ENCODE results near the gene FRAS1. TPM values are rescaled to one million over a fixed set of nuclear protein-coding genes. Genes with fewer than 3 reads are reported as not detected.

The FRAS1 gene
- total RNA-seq, 1 experiment from 2014 or later = 13.1 TPM

DNA sequence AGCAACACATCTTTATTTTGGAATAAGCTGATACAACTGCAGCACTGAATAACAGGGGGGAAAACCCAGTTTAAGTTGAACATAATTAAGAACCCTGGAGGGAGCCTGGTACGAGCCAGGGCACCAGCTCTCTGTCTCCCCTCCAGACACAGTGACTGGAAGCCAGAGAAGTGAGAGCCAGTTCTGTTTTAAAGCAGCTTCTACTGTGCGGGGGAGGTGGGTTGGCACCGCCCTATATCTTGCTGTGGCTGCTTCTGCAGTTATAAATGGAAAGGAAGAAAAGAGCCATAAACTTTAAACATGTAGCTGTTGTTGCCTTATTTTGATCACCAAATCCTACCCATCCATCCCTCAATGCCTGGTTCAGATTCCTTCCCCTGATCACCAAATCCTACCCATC, 286.6 kb downstream of the FRAS1 start:
- Histone ChIP-seq H3K4me1 (replicated peaks; ENCODE audit: insufficient read depth) (no peaks in the 10 kb centered on the region), H4K20me1 (ENCODE audit: insufficient read depth) (no peaks in the 10 kb centered on the region), H3K9me2 (ENCODE audit: insufficient read depth) (no peaks in the 10 kb centered on the region), H3K79me2 (ENCODE audit: low read depth) (no peaks in the 10 kb centered on the region), H2AFZ (no peak overlapping the region), H3K4me2 (no peak overlapping the region), H3K9me3 (ENCODE audit: insufficient read depth, low read depth) (no peaks in the 10 kb centered on the region), H3K4me3 (no peak overlapping the region), H3K27me3 (ENCODE audit: insufficient read depth, low read depth) (no peaks in the 10 kb centered on the region), H3K36me3 (ENCODE audit: low read depth) (no peaks in the 10 kb centered on the region), H3F3A (ENCODE audit: insufficient read depth, low read depth) (no peaks in the 10 kb centered on the region), H3K27ac (no peak overlapping the region)
- ChIA-PET CTCF (no interaction called here), POLR2A (ENCODE audit: unreplicated experiment) (no interaction called here)
- intact Hi-C loops (cut with micrococcal nuclease; ENCODE audit: unreplicated experiment) = no loop called here
- TF ChIP-seq EZH2 (IDR thresholded peaks at IDR 0.05; ENCODE audit: low read depth) = no peak
- TF ChIP-seq, protein P1, sequence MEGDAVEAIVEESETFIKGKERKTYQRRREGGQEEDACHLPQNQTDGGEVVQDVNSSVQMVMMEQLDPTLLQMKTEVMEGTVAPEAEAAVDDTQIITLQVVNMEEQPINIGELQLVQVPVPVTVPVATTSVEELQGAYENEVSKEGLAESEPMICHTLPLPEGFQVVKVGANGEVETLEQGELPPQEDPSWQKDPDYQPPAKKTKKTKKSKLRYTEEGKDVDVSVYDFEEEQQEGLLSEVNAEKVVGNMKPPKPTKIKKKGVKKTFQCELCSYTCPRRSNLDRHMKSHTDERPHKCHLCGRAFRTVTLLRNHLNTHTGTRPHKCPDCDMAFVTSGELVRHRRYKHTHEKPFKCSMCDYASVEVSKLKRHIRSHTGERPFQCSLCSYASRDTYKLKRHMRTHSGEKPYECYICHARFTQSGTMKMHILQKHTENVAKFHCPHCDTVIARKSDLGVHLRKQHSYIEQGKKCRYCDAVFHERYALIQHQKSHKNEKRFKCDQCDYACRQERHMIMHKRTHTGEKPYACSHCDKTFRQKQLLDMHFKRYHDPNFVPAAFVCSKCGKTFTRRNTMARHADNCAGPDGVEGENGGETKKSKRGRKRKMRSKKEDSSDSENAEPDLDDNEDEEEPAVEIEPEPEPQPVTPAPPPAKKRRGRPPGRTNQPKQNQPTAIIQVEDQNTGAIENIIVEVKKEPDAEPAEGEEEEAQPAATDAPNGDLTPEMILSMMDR (conservative IDR thresholded peaks at IDR 0.05) = no peak
- BruUV-seq (replicated peaks) = no TSS peak
- no peak for DNase-seq

DNA sequence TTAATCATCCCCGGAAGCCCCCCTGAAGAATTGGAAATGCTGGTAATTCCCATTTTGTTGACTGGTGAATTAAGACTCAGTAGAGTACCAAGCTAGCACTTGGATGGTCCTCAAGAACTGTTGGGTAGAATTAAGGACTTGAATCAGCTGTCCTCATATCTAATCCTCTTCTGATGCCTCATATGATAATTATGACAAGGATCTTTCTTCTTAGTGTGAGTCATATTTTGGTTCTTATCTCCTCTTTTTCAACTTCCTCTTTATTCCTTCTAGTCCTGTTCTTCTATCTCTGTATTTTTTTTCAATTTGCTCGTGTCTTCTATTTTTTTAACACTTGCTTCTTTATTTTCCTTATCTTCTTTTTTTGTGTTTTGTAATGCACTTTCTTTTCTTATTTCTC, 288.1 kb downstream of the FRAS1 start:
- no TSS peak for BruUV-seq (replicated peaks)
- no peak for TF ChIP-seq EZH2 (IDR thresholded peaks at IDR 0.05; ENCODE audit: low read depth)
- TF ChIP-seq, protein P1 (conservative IDR thresholded peaks at IDR 0.05) = no peak
- H3K4me2 ChIP-seq = no peak overlapping the region
- H3K36me3 ChIP-seq (ENCODE audit: low read depth) = no peaks in the 10 kb centered on the region
- H3K27ac ChIP-seq = no peak overlapping the region
- H3K9me3 ChIP-seq (ENCODE audit: insufficient read depth, low read depth) = no peaks in the 10 kb centered on the region
- H3K9me2 ChIP-seq (ENCODE audit: insufficient read depth) = no peaks in the 10 kb centered on the region
- POLR2A ChIA-PET (ENCODE audit: unreplicated experiment) = no interaction called here
- intact Hi-C loops (cut with micrococcal nuclease; ENCODE audit: unreplicated experiment) = no loop called here
- DNase-seq = no peak
- H2AFZ ChIP-seq = no peak overlapping the region
- H3K4me1 ChIP-seq (replicated peaks; ENCODE audit: insufficient read depth) = no peaks in the 10 kb centered on the region
- H3K79me2 ChIP-seq (ENCODE audit: low read depth) = no peaks in the 10 kb centered on the region
- CTCF ChIA-PET = no interaction called here
- H3K27me3 ChIP-seq (ENCODE audit: insufficient read depth, low read depth) = no peaks in the 10 kb centered on the region
- H3F3A ChIP-seq (ENCODE audit: insufficient read depth, low read depth) = no peaks in the 10 kb centered on the region
- no peak overlapping the region for H3K4me3 ChIP-seq
- no peaks in the 10 kb centered on the region for H4K20me1 ChIP-seq (ENCODE audit: insufficient read depth)

DNA sequence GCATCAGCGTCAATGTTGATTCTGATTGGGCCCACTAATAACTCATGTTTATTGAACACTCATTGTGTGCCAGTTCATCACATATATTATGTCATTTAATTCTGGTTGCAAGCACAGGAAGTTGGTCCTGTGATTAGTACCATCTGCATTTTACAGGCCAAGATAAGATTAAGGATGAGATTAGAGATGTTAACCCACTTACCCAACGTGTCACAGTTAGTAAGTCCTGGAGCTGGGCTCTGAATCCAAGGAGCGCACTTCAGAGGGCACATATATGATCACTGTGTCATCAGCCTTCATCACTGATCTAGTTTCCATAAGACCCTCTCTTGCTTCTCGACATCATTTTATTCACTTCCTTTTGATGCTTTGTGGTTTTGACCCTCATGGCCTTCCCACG, 289.1 kb downstream of the FRAS1 start:
- Histone ChIP-seq H2AFZ (no peak overlapping the region), H3K27ac (no peak overlapping the region), H3K4me2 (no peak overlapping the region), H3F3A (ENCODE audit: insufficient read depth, low read depth) (no peaks in the 10 kb centered on the region), H3K36me3 (ENCODE audit: low read depth) (no peaks in the 10 kb centered on the region), H3K4me3 (no peak overlapping the region), H3K79me2 (ENCODE audit: low read depth) (no peaks in the 10 kb centered on the region), H3K4me1 (replicated peaks; ENCODE audit: insufficient read depth) (no peaks in the 10 kb centered on the region), H4K20me1 (ENCODE audit: insufficient read depth) (no peaks in the 10 kb centered on the region), H3K27me3 (ENCODE audit: insufficient read depth, low read depth) (no peaks in the 10 kb centered on the region), H3K9me3 (ENCODE audit: insufficient read depth, low read depth) (no peaks in the 10 kb centered on the region), H3K9me2 (ENCODE audit: insufficient read depth) (no peaks in the 10 kb centered on the region)
- intact Hi-C loops (cut with micrococcal nuclease; ENCODE audit: unreplicated experiment) = no loop called here
- POLR2A ChIA-PET (ENCODE audit: unreplicated experiment) = no interaction called here
- BruUV-seq (replicated peaks) = no TSS peak
- TF ChIP-seq, protein P1 (conservative IDR thresholded peaks at IDR 0.05) = no peak
- no peak for TF ChIP-seq EZH2 (IDR thresholded peaks at IDR 0.05; ENCODE audit: low read depth)
- DNase-seq = no peak
- CTCF ChIA-PET = no interaction called here
